ENCODE results near the gene PCDHGA11. TPM values are rescaled to one million over a fixed set of nuclear protein-coding genes. Genes with fewer than 3 reads are reported as not detected.

PCDHGA11 gene
- total and polyA plus RNA-seq, 2 experiments from 2014 or later: 1.8 to 2.7 TPM

DNA sequence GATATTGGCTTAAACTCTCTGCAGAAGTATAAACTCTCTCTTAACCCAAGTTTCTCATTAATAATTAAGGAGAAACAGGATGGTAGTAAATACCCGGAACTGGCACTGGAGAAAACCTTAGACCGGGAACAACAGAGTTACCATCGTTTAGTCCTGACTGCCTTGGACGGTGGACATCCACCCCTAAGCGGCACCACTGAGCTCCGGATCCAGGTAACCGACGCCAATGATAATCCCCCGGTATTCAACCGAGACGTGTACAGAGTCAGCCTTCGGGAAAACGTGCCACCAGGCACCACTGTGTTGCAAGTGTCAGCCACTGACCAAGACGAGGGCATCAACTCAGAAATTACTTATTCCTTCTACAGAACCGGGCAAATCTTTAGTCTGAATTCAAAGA, 22.2 kb upstream of the PCDHGA11 start:
- no peaks in the 10 kb centered on the region for H3K9me2 ChIP-seq (replicated peaks; ENCODE audit: insufficient read depth)

DNA sequence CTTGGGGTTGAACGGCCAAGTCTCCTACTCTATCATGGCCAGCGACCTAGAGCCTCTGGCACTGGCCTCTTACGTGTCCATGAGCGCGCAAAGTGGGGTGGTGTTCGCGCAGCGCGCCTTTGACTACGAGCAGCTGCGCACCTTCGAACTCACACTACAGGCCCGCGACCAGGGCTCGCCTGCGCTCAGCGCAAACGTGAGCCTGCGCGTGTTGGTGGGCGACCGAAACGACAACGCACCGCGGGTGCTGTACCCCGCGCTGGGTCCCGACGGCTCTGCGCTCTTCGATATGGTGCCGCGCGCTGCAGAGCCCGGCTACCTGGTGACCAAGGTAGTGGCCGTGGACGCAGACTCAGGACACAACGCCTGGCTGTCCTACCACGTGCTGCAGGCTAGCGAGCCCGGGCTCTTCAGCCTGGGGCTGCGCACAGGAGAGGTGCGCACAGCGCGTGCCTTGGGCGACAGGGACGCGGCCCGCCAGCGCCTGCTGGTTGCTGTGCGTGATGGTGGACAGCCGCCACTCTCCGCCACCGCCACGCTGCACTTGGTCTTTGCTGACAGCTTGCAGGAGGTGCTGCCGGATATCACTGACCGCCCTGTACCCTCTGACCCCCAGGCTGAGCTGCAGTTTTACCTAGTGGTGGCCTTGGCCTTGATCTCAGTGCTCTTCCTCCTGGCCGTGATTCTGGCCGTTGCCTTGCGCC, 21.1 kb upstream of the PCDHGA11 start:
- no peaks in the 10 kb centered on the region for H3K79me2 ChIP-seq
- no peaks in the 10 kb centered on the region for H3K9me2 ChIP-seq (replicated peaks; ENCODE audit: insufficient read depth)
- peaks cover 37% of the 10 kb centered on the region for H3K9me3 ChIP-seq (ENCODE audit: low read depth)
- no peaks in the 10 kb centered on the region for H4K20me1 ChIP-seq (ENCODE audit: insufficient read depth, poor library complexity, severe bottlenecking)
- no peaks in the 10 kb centered on the region for H3K36me3 ChIP-seq (replicated peaks; ENCODE audit: insufficient read depth, low read depth)
- no peaks in the 10 kb centered on the region for H3K4me1 ChIP-seq (ENCODE audit: insufficient read depth)
- TF ChIP-seq EZH2phosphoT487 (IDR thresholded peaks at IDR 0.05; ENCODE audit: low read depth, severe bottlenecking, unreplicated experiment): no peak
- TF ChIP-seq, protein P1, sequence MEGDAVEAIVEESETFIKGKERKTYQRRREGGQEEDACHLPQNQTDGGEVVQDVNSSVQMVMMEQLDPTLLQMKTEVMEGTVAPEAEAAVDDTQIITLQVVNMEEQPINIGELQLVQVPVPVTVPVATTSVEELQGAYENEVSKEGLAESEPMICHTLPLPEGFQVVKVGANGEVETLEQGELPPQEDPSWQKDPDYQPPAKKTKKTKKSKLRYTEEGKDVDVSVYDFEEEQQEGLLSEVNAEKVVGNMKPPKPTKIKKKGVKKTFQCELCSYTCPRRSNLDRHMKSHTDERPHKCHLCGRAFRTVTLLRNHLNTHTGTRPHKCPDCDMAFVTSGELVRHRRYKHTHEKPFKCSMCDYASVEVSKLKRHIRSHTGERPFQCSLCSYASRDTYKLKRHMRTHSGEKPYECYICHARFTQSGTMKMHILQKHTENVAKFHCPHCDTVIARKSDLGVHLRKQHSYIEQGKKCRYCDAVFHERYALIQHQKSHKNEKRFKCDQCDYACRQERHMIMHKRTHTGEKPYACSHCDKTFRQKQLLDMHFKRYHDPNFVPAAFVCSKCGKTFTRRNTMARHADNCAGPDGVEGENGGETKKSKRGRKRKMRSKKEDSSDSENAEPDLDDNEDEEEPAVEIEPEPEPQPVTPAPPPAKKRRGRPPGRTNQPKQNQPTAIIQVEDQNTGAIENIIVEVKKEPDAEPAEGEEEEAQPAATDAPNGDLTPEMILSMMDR (IDR thresholded peaks at IDR 0.05; ENCODE audit: poor library complexity): no peak
- no peak for TF ChIP-seq EZH2 (IDR thresholded peaks at IDR 0.05; ENCODE audit: borderline replicate concordance)
- no peaks in the 10 kb centered on the region for H3K27me3 ChIP-seq
- WGBS (ENCODE audit: low lambda C conversion rate, missing lambda C conversion rate): 96% methylated on average over 60 of the region's 61 CpGs
- no peak overlapping the region for H3K4me2 ChIP-seq
- no peak overlapping the region for H2AFZ ChIP-seq
- no peak overlapping the region for H3K4me3 ChIP-seq
- H3K27ac ChIP-seq: no peak overlapping the region
- no peak for DNase-seq (ENCODE audit: low spot score)

More for the DNA sequence above, 22.2 kb upstream of the PCDHGA11 start:
- H3K27me3 ChIP-seq: no peaks in the 10 kb centered on the region
- DNase-seq (ENCODE audit: low spot score): no peak
- TF ChIP-seq EZH2phosphoT487 (IDR thresholded peaks at IDR 0.05; ENCODE audit: low read depth, severe bottlenecking, unreplicated experiment) (no peak), EZH2 (IDR thresholded peaks at IDR 0.05; ENCODE audit: borderline replicate concordance) (no peak)
- TF ChIP-seq, protein P1 (IDR thresholded peaks at IDR 0.05; ENCODE audit: poor library complexity): no peak
- H3K79me2 ChIP-seq: no peaks in the 10 kb centered on the region
- 96% methylated on average over 15 of the region's 15 CpGs for WGBS (ENCODE audit: low lambda C conversion rate, missing lambda C conversion rate)
- no peak overlapping the region for H3K27ac ChIP-seq
- H3K9me3 ChIP-seq (ENCODE audit: low read depth): peaks cover 44% of the 10 kb centered on the region
- H2AFZ ChIP-seq: no peak overlapping the region
- no peak overlapping the region for H3K4me2 ChIP-seq
- H4K20me1 ChIP-seq (ENCODE audit: insufficient read depth, poor library complexity, severe bottlenecking): no peaks in the 10 kb centered on the region
- no peaks in the 10 kb centered on the region for H3K36me3 ChIP-seq (replicated peaks; ENCODE audit: insufficient read depth, low read depth)
- H3K4me1 ChIP-seq (ENCODE audit: insufficient read depth): no peaks in the 10 kb centered on the region
- no peak overlapping the region for H3K4me3 ChIP-seq

DNA sequence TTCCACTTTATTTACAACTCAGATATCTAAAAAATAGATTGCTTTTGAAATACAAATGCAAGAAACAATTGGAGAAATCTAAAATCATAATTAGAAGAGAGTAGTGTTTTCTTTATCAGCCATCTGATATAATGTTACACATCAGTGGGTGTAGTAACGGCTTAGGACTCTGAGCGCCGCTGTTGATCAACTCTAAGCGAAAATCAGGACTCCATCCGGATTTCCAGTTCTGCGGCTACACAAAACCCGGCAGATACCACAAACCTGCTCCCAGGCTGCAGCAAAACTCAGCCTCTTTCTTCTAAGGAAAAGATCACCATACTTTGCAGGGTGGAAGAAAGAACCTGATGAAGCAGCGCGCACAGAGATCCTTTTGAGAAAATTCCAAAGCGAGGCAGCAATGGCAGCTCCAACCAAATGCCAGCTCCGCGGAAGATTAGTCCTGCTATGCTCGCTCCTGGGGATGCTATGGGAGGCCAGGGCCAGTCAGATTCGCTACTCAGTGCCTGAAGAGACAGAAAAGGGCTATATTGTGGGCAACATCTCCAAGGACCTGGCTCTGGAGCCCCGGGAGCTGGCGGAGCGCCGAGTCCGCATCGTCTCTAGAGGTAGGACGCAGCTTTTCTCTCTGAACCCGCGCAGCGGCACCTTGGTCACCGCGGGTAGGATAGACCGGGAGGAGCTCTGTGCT, 18.2 kb upstream of the PCDHGA11 start, which contains the start of gene PCDHGA9:
TSS of gene PCDHGA9 (plus strand) at position 226 of the 691 bp plus-strand sequence. CDS start at position 401, 175 bp downstream.
- Histone ChIP-seq H4K20me1 (ENCODE audit: insufficient read depth, poor library complexity, severe bottlenecking) (no peaks in the 10 kb centered on the region), H2AFZ (no peak within 1 kb of the TSS), H3K4me2 (no peak within 1 kb of the TSS), H3K4me1 (ENCODE audit: insufficient read depth) (no peaks in the 10 kb centered on the region), H3K9me3 (ENCODE audit: low read depth) (peaks cover 17% of the 10 kb centered on the region), H3K79me2 (no peaks in the 10 kb centered on the region), H3K27ac (no peak within 1 kb of the TSS), H3K4me3 (no peak within 1 kb of the TSS), H3K9me2 (replicated peaks; ENCODE audit: insufficient read depth) (no peaks in the 10 kb centered on the region), H3K27me3 (no peaks in the 10 kb centered on the region), H3K36me3 (replicated peaks; ENCODE audit: insufficient read depth, low read depth) (peaks cover 2% of the 10 kb centered on the region)
- DNase-seq (ENCODE audit: low spot score): no peak
- WGBS (ENCODE audit: low lambda C conversion rate, missing lambda C conversion rate): 95% methylated on average over 27 of the region's 27 CpGs
- no peak for TF ChIP-seq EZH2 (IDR thresholded peaks at IDR 0.05; ENCODE audit: borderline replicate concordance)
- no peak for TF ChIP-seq EZH2phosphoT487 (IDR thresholded peaks at IDR 0.05; ENCODE audit: low read depth, severe bottlenecking, unreplicated experiment)
- TF ChIP-seq, protein P1 (IDR thresholded peaks at IDR 0.05; ENCODE audit: poor library complexity): no peak
